GM12878 (cell line): ENCODE measurements around the gene SHF. TPM values are rescaled to one million over a fixed set of nuclear protein-coding genes. Genes with fewer than 3 reads are reported as not detected.
A peak's percentile ranks its signal among the peaks of the same experiment; 100 is the strongest.

Source experiments
- ATF7 ChIP-seq: fragments of 450-650 bp; IDR thresholded peaks from 2 replicates; pipeline ENCODE4 v1.6.1; 2016; ENCODE audit warnings: low read depth, mild to moderate bottlenecking
- BCL11A ChIP-seq: IDR thresholded peaks from 2 replicates; pipeline ENCODE4 v1.6.1; 2011; ENCODE audit warnings: low read depth, low read length
- BHLHE40 ChIP-seq, 2 experiments: fragments of 450-650 bp in 1 of 2; IDR thresholded peaks; 2 replicates each; pipeline ENCODE4 v1.6.1; 2011 to 2017; ENCODE audit warnings: low read depth in 2 of 2, borderline replicate concordance in 1 of 2, improper control_type of control experiment in 1 of 2, low read length in 1 of 2, mild to moderate bottlenecking in 1 of 2
- DPF2 ChIP-seq: fragments of 450-650 bp; IDR thresholded peaks from 2 replicates; pipeline ENCODE4 v1.6.1; 2017; ENCODE audit warnings: mild to moderate bottlenecking
- FOXM1 ChIP-seq: IDR thresholded peaks from 2 replicates; pipeline ENCODE4 v1.6.1; 2012; ENCODE audit warnings: low read depth, mild to moderate bottlenecking, inconsistent platforms, low read length, moderate library complexity
- GATAD2B ChIP-seq: fragments of 450-650 bp; conservative IDR thresholded peaks from 2 replicates; pipeline ENCODE4 v1.6.1; 2017; ENCODE audit warnings: low read depth, mild to moderate bottlenecking, moderate library complexity
- KLF5 ChIP-seq: fragments of 450-650 bp; IDR thresholded peaks from 2 replicates; pipeline ENCODE4 v1.6.1; 2014; ENCODE audit warnings: mild to moderate bottlenecking; ENCODE audit not compliant: partially characterized antibody
- NFYA ChIP-seq: IDR thresholded peaks from 2 replicates; pipeline ENCODE4 v1.6.1; 2011; ENCODE audit warnings: low read depth, mild to moderate bottlenecking, low read length, improper control_type of control experiment, borderline replicate concordance
- NR2C2 ChIP-seq: IDR thresholded peaks from 2 replicates; pipeline ENCODE4 v1.6.1; 2011; ENCODE audit warnings: borderline replicate concordance, low read depth; ENCODE audit not compliant: control insufficient read depth, insufficient read length
- PML ChIP-seq: IDR thresholded peaks from 2 replicates; pipeline ENCODE4 v1.6.1; 2012; ENCODE audit warnings: low read length, inconsistent platforms
- POLR2A ChIP-seq: IDR thresholded peaks from 2 replicates; pipeline ENCODE4 v1.6.1; 2011; ENCODE audit warnings: low read depth, mild to moderate bottlenecking, low read length
- POLR2AphosphoS2 ChIP-seq: IDR thresholded peaks from 2 replicates; pipeline ENCODE4 v1.6.1; 2011; ENCODE audit warnings: low read depth, mild to moderate bottlenecking, low read length, improper control_type of control experiment, moderate library complexity
- RAD51 ChIP-seq: fragments of 450-650 bp; IDR thresholded peaks from 2 replicates; pipeline ENCODE4 v1.6.1; 2016; ENCODE audit warnings: moderate library complexity, mild to moderate bottlenecking, inconsistent platforms
- RB1 ChIP-seq: fragments of 450-650 bp; formaldehyde crosslinking; IDR thresholded peaks from 2 replicates; pipeline ENCODE4 v1.6.1; 2017; ENCODE audit warnings: mild to moderate bottlenecking, borderline replicate concordance
- SP1 ChIP-seq: IDR thresholded peaks from one replicate; pipeline ENCODE4 v1.6.1; 2011; ENCODE audit warnings: low read depth, low read length
- SUZ12 ChIP-seq: fragments of 200-600 bp; sonication (generic); IDR thresholded peaks from one replicate; pipeline ENCODE4 v1.6.1; 2018; ENCODE audit warnings: antibody characterized with exemption, mild to moderate bottlenecking; ENCODE audit not compliant: unreplicated experiment
- TCF7 ChIP-seq: IDR thresholded peaks from 2 replicates; pipeline ENCODE4 v1.6.1; 2014; ENCODE audit warnings: antibody characterized with exemption, borderline replicate concordance
- polyA plus RNA-seq, 11 experiments: library from polyadenylated mRNA; depleted of rRNA in 4 of 11; unstranded in 6 of 11; stranded (reverse) in 5 of 11; fragments of >200 nt; fragmentation: Nextera tagmentation in 4 of 11; fragmentation: Illumina TruSeq in 1 of 11; extraction: Ambion mirVana in 4 of 11; extraction: Trizol in 1 of 11; gene quantifications; 1 replicate in 1 of 11; 2 replicates in 10 of 11; pipeline versions ENCODE4 v1.2.1 to v1.2.3, GENCODE V29; 2011 to 2016; ENCODE audit warnings: inconsistent platforms in 2 of 11, missing spikeins in 2 of 11, low read depth in 1 of 11
- total RNA-seq, 4 experiments: library from RNA; depleted of rRNA in 3 of 4; stranded (reverse); fragments of >200 nt in 3 of 4; fragmentation: Illumina TruSeq in 1 of 4; extraction: Trizol in 1 of 4; gene quantifications; 2 replicates each; pipeline versions ENCODE4 v1.2.1 to v1.2.3, GENCODE V29; 2013 to 2021
- TF ChIP-seq, protein P1 (sequence below): fragments of 450-650 bp; IDR thresholded peaks from 2 replicates; pipeline ENCODE4 v1.6.1; 2017; ENCODE audit warnings: mild to moderate bottlenecking
- TF ChIP-seq, protein P2 (sequence below): IDR thresholded peaks from 2 replicates; pipeline ENCODE4 v1.6.1; 2011; ENCODE audit warnings: borderline replicate concordance, low read depth, mild to moderate bottlenecking, moderate library complexity, low read length; ENCODE audit not compliant: insufficient read depth, poor library complexity, severe bottlenecking
- TF ChIP-seq, protein P3 (sequence below): IDR thresholded peaks from 2 replicates; pipeline ENCODE4 v1.6.1; 2012; ENCODE audit warnings: low read depth, low read length, improper control_type of control experiment
- TF ChIP-seq, protein P4 (sequence below): fragments of 150-350 bp; IDR thresholded peaks from 2 replicates; pipeline ENCODE4 v1.6.1; 2016; ENCODE audit warnings: low read depth, low read length
- TF ChIP-seq, protein P5 (sequence below): fragments of 450-650 bp; IDR thresholded peaks from 2 replicates; pipeline ENCODE4 v1.6.1; 2014; ENCODE audit warnings: mild to moderate bottlenecking

Gene SHF
- total and polyA plus RNA-seq, 10 of the 15 experiments (the other 5 are each of a cell fraction or from before 2014, with no cell fraction given) = 0.04 to 5.7 (median 1.0) TPM; not detected in 1

DNA sequence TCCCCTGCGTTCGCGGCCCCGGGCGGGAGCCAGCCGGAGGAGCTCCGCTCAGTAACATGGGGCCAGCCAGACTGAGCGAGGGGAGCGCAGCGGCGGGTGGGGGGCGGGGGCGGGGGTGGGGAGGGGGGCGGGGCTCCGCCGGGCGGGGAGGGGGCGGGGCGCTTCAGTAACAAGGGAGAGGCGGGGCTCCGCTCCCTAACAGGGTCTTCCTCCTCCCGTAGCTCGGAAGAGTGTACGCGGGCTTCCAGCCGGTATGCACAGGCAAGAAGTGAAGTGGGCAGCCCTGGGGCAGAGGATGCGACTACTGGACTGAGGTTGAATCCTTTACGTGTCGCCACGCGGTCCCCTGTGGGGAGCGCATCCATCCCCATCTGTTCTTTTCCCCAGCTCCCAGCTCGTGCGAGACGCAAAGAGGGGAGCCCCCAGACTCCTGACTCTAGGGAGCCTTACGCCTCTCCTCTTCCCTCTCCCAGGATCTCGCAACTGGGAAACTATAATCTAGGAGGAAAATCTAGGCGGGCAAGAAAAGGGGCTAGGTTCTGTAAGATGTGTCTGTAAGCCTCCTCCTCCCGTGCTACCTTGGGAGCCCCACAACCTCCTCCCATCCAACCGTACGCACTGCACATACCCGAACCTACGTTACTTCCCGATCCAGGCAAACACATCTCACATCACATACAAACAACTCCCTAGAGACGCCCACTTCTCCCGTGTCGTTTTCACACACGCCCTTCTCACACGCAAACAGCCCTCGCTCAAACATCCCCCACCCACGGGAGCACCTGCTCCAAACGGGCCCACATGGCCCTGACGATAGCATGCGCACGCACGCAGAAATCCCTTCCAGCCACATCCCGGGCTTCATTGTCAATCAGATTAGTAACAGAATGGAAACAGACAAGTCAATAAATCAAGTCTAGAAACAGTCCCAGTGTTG is at the start of gene SHF (continued):
- no peak for TF ChIP-seq POLR2AphosphoS2
- TF ChIP-seq, protein P1, sequence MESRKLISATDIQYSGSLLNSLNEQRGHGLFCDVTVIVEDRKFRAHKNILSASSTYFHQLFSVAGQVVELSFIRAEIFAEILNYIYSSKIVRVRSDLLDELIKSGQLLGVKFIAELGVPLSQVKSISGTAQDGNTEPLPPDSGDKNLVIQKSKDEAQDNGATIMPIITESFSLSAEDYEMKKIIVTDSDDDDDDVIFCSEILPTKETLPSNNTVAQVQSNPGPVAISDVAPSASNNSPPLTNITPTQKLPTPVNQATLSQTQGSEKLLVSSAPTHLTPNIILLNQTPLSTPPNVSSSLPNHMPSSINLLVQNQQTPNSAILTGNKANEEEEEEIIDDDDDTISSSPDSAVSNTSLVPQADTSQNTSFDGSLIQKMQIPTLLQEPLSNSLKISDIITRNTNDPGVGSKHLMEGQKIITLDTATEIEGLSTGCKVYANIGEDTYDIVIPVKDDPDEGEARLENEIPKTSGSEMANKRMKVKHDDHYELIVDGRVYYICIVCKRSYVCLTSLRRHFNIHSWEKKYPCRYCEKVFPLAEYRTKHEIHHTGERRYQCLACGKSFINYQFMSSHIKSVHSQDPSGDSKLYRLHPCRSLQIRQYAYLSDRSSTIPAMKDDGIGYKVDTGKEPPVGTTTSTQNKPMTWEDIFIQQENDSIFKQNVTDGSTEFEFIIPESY = no peak
- TF ChIP-seq DPF2 = no peak; the same call in 1 of the 2 replicates
- peak; percentile 45; the same call in 1 of the 2 replicates for TF ChIP-seq PML
- TF ChIP-seq, protein P2, sequence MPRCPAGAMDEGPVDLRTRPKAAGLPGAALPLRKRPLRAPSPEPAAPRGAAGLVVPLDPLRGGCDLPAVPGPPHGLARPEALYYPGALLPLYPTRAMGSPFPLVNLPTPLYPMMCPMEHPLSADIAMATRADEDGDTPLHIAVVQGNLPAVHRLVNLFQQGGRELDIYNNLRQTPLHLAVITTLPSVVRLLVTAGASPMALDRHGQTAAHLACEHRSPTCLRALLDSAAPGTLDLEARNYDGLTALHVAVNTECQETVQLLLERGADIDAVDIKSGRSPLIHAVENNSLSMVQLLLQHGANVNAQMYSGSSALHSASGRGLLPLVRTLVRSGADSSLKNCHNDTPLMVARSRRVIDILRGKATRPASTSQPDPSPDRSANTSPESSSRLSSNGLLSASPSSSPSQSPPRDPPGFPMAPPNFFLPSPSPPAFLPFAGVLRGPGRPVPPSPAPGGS = peak; percentile 36
- TF ChIP-seq SP1 = peak; percentile 79
- peak; percentile 63 for TF ChIP-seq KLF5
- peak; percentile 82 for TF ChIP-seq POLR2A
- peak; percentile 66 for TF ChIP-seq ATF7
- peak; percentile 93; the same call in 1 of the 2 replicates for TF ChIP-seq BCL11A
- no peak for TF ChIP-seq SUZ12
- TF ChIP-seq NFYA = no peak
- peak; percentile 27; the same call in 1 of the 2 replicates for TF ChIP-seq GATAD2B
- no peak for TF ChIP-seq TCF7
- peak; percentile 93 for TF ChIP-seq FOXM1
- no peak for TF ChIP-seq RB1
- peak; percentile 83 to 85 for TF ChIP-seq BHLHE40 (IDR thresholded peaks at IDR 0.05; ENCODE audit: borderline replicate concordance in 1 of 2, low read depth in 2 of 2, low read length in 1 of 2)
- TF ChIP-seq, protein P3, sequence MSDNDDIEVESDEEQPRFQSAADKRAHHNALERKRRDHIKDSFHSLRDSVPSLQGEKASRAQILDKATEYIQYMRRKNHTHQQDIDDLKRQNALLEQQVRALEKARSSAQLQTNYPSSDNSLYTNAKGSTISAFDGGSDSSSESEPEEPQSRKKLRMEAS = peak; percentile 79; the same call in 1 of the 2 replicates
- TF ChIP-seq NR2C2 = no peak
- TF ChIP-seq, protein P4, sequence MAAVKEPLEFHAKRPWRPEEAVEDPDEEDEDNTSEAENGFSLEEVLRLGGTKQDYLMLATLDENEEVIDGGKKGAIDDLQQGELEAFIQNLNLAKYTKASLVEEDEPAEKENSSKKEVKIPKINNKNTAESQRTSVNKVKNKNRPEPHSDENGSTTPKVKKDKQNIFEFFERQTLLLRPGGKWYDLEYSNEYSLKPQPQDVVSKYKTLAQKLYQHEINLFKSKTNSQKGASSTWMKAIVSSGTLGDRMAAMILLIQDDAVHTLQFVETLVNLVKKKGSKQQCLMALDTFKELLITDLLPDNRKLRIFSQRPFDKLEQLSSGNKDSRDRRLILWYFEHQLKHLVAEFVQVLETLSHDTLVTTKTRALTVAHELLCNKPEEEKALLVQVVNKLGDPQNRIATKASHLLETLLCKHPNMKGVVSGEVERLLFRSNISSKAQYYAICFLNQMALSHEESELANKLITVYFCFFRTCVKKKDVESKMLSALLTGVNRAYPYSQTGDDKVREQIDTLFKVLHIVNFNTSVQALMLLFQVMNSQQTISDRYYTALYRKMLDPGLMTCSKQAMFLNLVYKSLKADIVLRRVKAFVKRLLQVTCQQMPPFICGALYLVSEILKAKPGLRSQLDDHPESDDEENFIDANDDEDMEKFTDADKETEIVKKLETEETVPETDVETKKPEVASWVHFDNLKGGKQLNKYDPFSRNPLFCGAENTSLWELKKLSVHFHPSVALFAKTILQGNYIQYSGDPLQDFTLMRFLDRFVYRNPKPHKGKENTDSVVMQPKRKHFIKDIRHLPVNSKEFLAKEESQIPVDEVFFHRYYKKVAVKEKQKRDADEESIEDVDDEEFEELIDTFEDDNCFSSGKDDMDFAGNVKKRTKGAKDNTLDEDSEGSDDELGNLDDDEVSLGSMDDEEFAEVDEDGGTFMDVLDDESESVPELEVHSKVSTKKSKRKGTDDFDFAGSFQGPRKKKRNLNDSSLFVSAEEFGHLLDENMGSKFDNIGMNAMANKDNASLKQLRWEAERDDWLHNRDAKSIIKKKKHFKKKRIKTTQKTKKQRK = no peak
- TF ChIP-seq RAD51 = peak; percentile 56
- TF ChIP-seq, protein P5, sequence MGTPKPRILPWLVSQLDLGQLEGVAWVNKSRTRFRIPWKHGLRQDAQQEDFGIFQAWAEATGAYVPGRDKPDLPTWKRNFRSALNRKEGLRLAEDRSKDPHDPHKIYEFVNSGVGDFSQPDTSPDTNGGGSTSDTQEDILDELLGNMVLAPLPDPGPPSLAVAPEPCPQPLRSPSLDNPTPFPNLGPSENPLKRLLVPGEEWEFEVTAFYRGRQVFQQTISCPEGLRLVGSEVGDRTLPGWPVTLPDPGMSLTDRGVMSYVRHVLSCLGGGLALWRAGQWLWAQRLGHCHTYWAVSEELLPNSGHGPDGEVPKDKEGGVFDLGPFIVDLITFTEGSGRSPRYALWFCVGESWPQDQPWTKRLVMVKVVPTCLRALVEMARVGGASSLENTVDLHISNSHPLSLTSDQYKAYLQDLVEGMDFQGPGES = no peak
